ENCODE measurements around the gene MAGEC3.

DNA sequence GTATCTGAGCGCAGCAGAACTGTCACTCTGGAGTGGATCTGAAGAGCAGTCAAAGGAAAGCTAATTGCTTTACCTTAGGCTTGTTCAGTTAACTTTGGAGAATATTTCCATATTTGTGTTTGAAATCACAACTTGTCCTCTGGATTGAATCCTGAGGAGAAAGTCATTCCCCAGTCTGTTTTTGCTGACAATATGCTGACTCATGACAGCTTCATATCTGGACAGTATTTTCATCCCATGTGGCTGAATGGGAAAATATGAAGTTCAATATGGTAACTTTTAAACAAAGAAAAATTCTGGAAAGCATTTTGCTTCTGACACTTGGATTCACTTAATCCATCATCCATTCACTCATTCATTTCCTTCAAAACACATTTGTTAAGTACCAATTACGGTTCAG, 46.3 kb upstream of the MAGEC3 start:
- TF ChIP-seq CTCF (IDR thresholded peaks at IDR 0.05) = no peak
- TF ChIP-seq POLR2A (IDR thresholded peaks at IDR 0.05) = no peak
